ENCODE data around the gene SLC13A3.

- TF ChIP-seq CTCF (IDR thresholded peaks at IDR 0.05; ENCODE audit: low read depth, low read length, poor library complexity, severe bottlenecking) (no peak), EZH2phosphoT487 (IDR thresholded peaks at IDR 0.05; ENCODE audit: borderline replicate concordance, low read length) (no peak)
These were observed 45.1 kb downstream of the SLC13A3 start for GRCh38 chr20:46605978-46606816.

Data from DOHH2 (cell line).